Measurements from ENCODE around the gene MZT2B.
"Not testable (repeated sequence)": the region's sequence is repeated elsewhere in the genome, so short reads cannot be mapped to it uniquely, and the experiment has no call there.

- not testable (repeated sequence) for TF ChIP-seq POLR2A (IDR thresholded peaks at IDR 0.05; ENCODE audit: insufficient read depth in 1 of 2, low read depth in 2 of 2, low read length in 2 of 2); FLYWCH1 (CRISPR knock-in tag; IDR thresholded peaks at IDR 0.05)
Measured at GRCh38 chr2:130230376-130230775, 48.3 kb downstream of the MZT2B start.

Data from HepG2 (cell line).